Hepatocyte (in vitro differentiated cells): ENCODE measurements around the gene PNPT1. TPM values are rescaled to one million over a fixed set of nuclear protein-coding genes. Genes with fewer than 3 reads are reported as not detected.

Source experiments
- DNase-seq: peaks from one replicate; pipeline ENCODE4 v3.0.0-alpha.2; 2016; ENCODE audit warnings: low spot score
- H2AFZ ChIP-seq: fragments of 200-600 bp; sonication (generic); 2 replicates; pipeline ENCODE4 v1.6.0; 2016; ENCODE audit warnings: antibody characterized with exemption, mild to moderate bottlenecking
- H3K27ac ChIP-seq: fragments of 200-600 bp; sonication (generic); 2 replicates; pipeline ENCODE4 v1.5.1; 2016; ENCODE audit warnings: mild to moderate bottlenecking
- H3K27me3 ChIP-seq: fragments of 200-600 bp; sonication (generic); 2 replicates; pipeline ENCODE4 v1.6.1; 2016
- H3K36me3 ChIP-seq: fragments of 200-600 bp; sonication (generic); replicated peaks from 2 replicates; pipeline ENCODE4 v1.5.1; 2016; ENCODE audit warnings: low read depth; ENCODE audit not compliant: insufficient read depth
- H3K4me1 ChIP-seq: fragments of 200-600 bp; sonication (generic); 2 replicates; pipeline ENCODE4 v1.5.1; 2016; ENCODE audit warnings: mild to moderate bottlenecking, moderate library complexity; ENCODE audit not compliant: insufficient read depth
- H3K4me2 ChIP-seq: fragments of 200-600 bp; sonication (generic); 2 replicates; pipeline ENCODE4 v1.6.0; 2016
- H3K4me3 ChIP-seq: fragments of 200-600 bp; sonication (generic); 2 replicates; pipeline ENCODE4 v1.5.1; 2016; ENCODE audit warnings: mild to moderate bottlenecking
- H3K79me2 ChIP-seq: fragments of 200-600 bp; sonication (generic); 2 replicates; pipeline ENCODE4 v1.6.0; 2017; ENCODE audit warnings: mild to moderate bottlenecking
- H3K9me2 ChIP-seq: fragments of 200-600 bp; sonication (generic); replicated peaks from 2 replicates; pipeline ENCODE4 v1.6.0; 2017; ENCODE audit warnings: mild to moderate bottlenecking; ENCODE audit not compliant: insufficient read depth
- H3K9me3 ChIP-seq: fragments of 200-600 bp; sonication (generic); 2 replicates; pipeline ENCODE4 v1.5.1; 2016; ENCODE audit warnings: low read depth, mild to moderate bottlenecking
- H4K20me1 ChIP-seq: fragments of 200-600 bp; sonication (generic); 2 replicates; pipeline ENCODE4 v1.6.0; 2016; ENCODE audit warnings: mild to moderate bottlenecking; ENCODE audit not compliant: insufficient read depth, poor library complexity, severe bottlenecking
- CTCF ChIP-seq: fragments of 200-600 bp; sonication (generic); IDR thresholded peaks from 2 replicates; pipeline ENCODE4 v1.5.1; 2016; ENCODE audit warnings: antibody characterized with exemption, mild to moderate bottlenecking; ENCODE audit not compliant: poor library complexity
- EZH2 ChIP-seq: fragments of 200-600 bp; sonication (generic); IDR thresholded peaks from 2 replicates; pipeline ENCODE4 v1.6.1; 2016; ENCODE audit warnings: antibody characterized with exemption, mild to moderate bottlenecking, borderline replicate concordance
- EZH2phosphoT487 ChIP-seq: fragments of 200-600 bp; sonication (generic); IDR thresholded peaks from one replicate; pipeline ENCODE4 v1.6.1; 2018; ENCODE audit warnings: antibody characterized with exemption, mild to moderate bottlenecking, low read depth, moderate library complexity; ENCODE audit not compliant: unreplicated experiment, severe bottlenecking
- WGBS: methylation state at CpG from one replicate; pipeline ENCODE4 v1.1.6; 2016; ENCODE audit warnings: low lambda C conversion rate; ENCODE audit errors: missing lambda C conversion rate; 5-methylcytosine and 5-hydroxymethylcytosine counted together
- polyA plus RNA-seq: library from polyadenylated mRNA; unstranded; fragments of >200 nt; fragmentation: Nextera tagmentation; extraction: Ambion mirVana; gene quantifications from 2 replicates; pipeline ENCODE4 v1.2.1, GENCODE V29; 2016
- total RNA-seq: library from RNA; depleted of rRNA; stranded (reverse); fragments of >200 nt; gene quantifications from 2 replicates; pipeline ENCODE4 v1.2.3, GENCODE V29; 2014

Gene PNPT1
- total and polyA plus RNA-seq, 2 experiments from 2014 or later, result 15.6 to 23.7 TPM

GRCh38 chr2:55607717-55608116, 85.9 kb downstream of the PNPT1 start:
- no peak overlapping the region for H3K4me3 ChIP-seq
- DNase-seq, result no peak
- peaks cover 3% of the 10 kb centered on the region for H3K36me3 ChIP-seq
- WGBS, result 97% methylated on average over 3 of the region's 3 CpGs
- H3K79me2 ChIP-seq, result peaks cover 92% of the 10 kb centered on the region
- peaks cover 5% of the 10 kb centered on the region for H4K20me1 ChIP-seq
- H3K4me2 ChIP-seq, result no peak overlapping the region
- H3K4me1 ChIP-seq, result peaks cover 11% of the 10 kb centered on the region
- no peak overlapping the region for H3K27ac ChIP-seq
- no peak overlapping the region for H2AFZ ChIP-seq
- no peaks in the 10 kb centered on the region for H3K9me2 ChIP-seq
- TF ChIP-seq CTCF (no peak), EZH2 (no peak), EZH2phosphoT487 (no peak)
- H3K9me3 ChIP-seq, result no peaks in the 10 kb centered on the region
- no peaks in the 10 kb centered on the region for H3K27me3 ChIP-seq

- no peaks in the 10 kb centered on the region for H3K4me1 ChIP-seq
- H3K4me2 ChIP-seq, result no peak overlapping the region
- 86% methylated on average over 1 of the region's 1 CpG for WGBS
- H3K36me3 ChIP-seq, result peaks cover 2% of the 10 kb centered on the region
- H3K27ac ChIP-seq, result peak overlapping the region; percentile 15
- no peaks in the 10 kb centered on the region for H3K9me3 ChIP-seq
- no peak for DNase-seq
- H3K4me3 ChIP-seq, result no peak overlapping the region
- no peak overlapping the region for H2AFZ ChIP-seq
- H3K79me2 ChIP-seq, result peaks cover 95% of the 10 kb centered on the region
- no peaks in the 10 kb centered on the region for H3K27me3 ChIP-seq
- peaks cover 10% of the 10 kb centered on the region for H4K20me1 ChIP-seq
- H3K9me2 ChIP-seq, result no peaks in the 10 kb centered on the region
- TF ChIP-seq EZH2phosphoT487 (no peak), CTCF (no peak), EZH2 (no peak)
Observed at GRCh38 chr2:55604027-55604565, 89.5 kb downstream of the PNPT1 start.

- Histone ChIP-seq H3K9me3 (no peaks in the 10 kb centered on the region), H3K4me3 (no peak overlapping the region), H3K27me3 (no peaks in the 10 kb centered on the region), H3K36me3 (peaks cover 2% of the 10 kb centered on the region), H3K9me2 (no peaks in the 10 kb centered on the region), H3K4me2 (no peak overlapping the region), H4K20me1 (peaks cover 10% of the 10 kb centered on the region), H2AFZ (no peak overlapping the region), H3K27ac (no peak overlapping the region), H3K4me1 (no peaks in the 10 kb centered on the region), H3K79me2 (peaks cover 86% of the 10 kb centered on the region)
- no peak for DNase-seq
- TF ChIP-seq CTCF, result no peak
- TF ChIP-seq EZH2, result no peak
- TF ChIP-seq EZH2phosphoT487, result no peak
Observed at GRCh38 chr2:55601849-55602248, 91.8 kb downstream of the PNPT1 start.
